Fibroblast of villous mesenchyme (primary cell): Measurements from ENCODE around the gene MYLIP. TPM values are rescaled to one million over a fixed set of nuclear protein-coding genes. Genes with fewer than 3 reads are reported as not detected.

Experiments
- DNase-seq: peaks from one replicate; pipeline ENCODE4 v3.0.0-alpha.2; 2010; ENCODE audit warnings: low read depth
- H3K4me3 ChIP-seq: 2 replicates; pipeline ENCODE4 v1.5.1; 2011; ENCODE audit warnings: low read depth, mild to moderate bottlenecking, low read length
- CTCF ChIP-seq: IDR thresholded peaks from 2 replicates; pipeline ENCODE4 v1.5.1; 2012; ENCODE audit warnings: low read depth, mild to moderate bottlenecking, low read length; ENCODE audit not compliant: insufficient read depth
- total RNA-seq: library from RNA; depleted of rRNA; stranded (reverse); fragments of >200 nt; gene quantifications from 2 replicates; pipeline ENCODE4 v1.2.3, GENCODE V29; 2012

Gene MYLIP
- total RNA-seq, 1 donor = 31.5 TPM

- TF ChIP-seq CTCF = no peak
- DNase-seq = peak; percentile 42
- H3K4me3 ChIP-seq = no peak overlapping the region
Observed at GRCh38 chr6:16181439-16182297, 52.8 kb downstream of the MYLIP start.

GRCh38 chr6:16183187-16183664, 54.3 kb downstream of the MYLIP start:
- peak; percentile 75 for TF ChIP-seq CTCF
- peak; percentile 75 for DNase-seq
- H3K4me3 ChIP-seq = no peak overlapping the region

- no peak overlapping the region for H3K4me3 ChIP-seq
- DNase-seq = peak; percentile 45
- TF ChIP-seq CTCF = peak; percentile 42
Observed at GRCh38 chr6:16184129-16184528, 55.2 kb downstream of the MYLIP start.

GRCh38 chr6:16184551-16184950, 55.7 kb downstream of the MYLIP start:
- no peak for TF ChIP-seq CTCF
- no peak overlapping the region for H3K4me3 ChIP-seq
- no peak for DNase-seq

- no peak for DNase-seq
- no peak overlapping the region for H3K4me3 ChIP-seq
- no peak for TF ChIP-seq CTCF
Observed at GRCh38 chr6:16187176-16187575, 58.3 kb downstream of the MYLIP start.

- no peak overlapping the region for H3K4me3 ChIP-seq
- DNase-seq = no peak
- no peak for TF ChIP-seq CTCF
Observed at GRCh38 chr6:16190214-16190613, 61.3 kb downstream of the MYLIP start.
